ENCODE results near the gene TMTC2. TPM values are rescaled to one million over a fixed set of nuclear protein-coding genes. Genes with fewer than 3 reads are reported as not detected.

Gene TMTC2
- total and polyA plus RNA-seq, 2 donors = 3.0 to 5.1 TPM

DNA sequence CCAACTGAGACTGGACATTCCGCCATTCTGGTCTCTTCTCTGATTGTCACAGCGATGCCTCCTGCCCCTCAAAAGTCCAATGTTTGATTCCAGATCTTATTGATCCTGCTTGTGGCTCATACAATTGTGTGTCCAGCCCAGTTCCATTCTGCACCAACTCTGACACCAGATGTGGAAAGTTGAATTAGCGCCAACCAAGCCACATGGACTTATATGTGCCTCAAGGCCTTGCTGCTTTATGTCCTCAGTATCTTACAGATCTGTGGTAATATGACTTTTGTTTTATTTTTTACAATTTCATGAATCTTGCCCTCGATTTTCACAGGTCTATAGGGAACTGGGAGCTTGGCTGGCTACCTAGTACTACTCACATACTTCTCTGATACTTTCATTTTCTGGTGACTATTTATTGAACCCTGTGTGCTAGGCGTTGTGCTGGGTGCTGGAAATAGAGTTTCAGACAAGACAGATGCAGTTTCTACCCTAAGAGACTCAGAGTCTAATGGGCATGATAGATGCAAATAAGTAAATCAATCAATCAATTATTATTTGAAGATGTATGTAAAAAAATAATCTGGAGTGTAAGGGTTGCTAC is 472.0 kb downstream of the TMTC2 start:
- H3K9me3 ChIP-seq (ENCODE audit: control insufficient read depth in 2 of 2, insufficient read depth in 1 of 2, low read length in 1 of 2) = no peaks in the 10 kb centered on the region
- no peak overlapping the region for H3K4me3 ChIP-seq (ENCODE audit: low read length in 2 of 2)
- H3K36me3 ChIP-seq (ENCODE audit: control insufficient read depth in 2 of 2, insufficient read depth in 2 of 2, low read length in 1 of 2) = no peaks in the 10 kb centered on the region
- H3K27me3 ChIP-seq (ENCODE audit: control insufficient read depth in 2 of 2, insufficient read depth in 1 of 2, low read length in 1 of 2) = no peaks in the 10 kb centered on the region
- WGBS = 82% methylated on average over 5 of the region's 5 CpGs
- DNase-seq (ENCODE audit: low read depth in 6 of 9, low spot score in 9 of 9) = no peak
- no peaks in the 10 kb centered on the region for H3K4me1 ChIP-seq (ENCODE audit: control insufficient read depth in 2 of 2, insufficient read depth in 2 of 2, low read length in 2 of 2)
- H3K27ac ChIP-seq (ENCODE audit: low read depth in 1 of 2, low read length in 1 of 2) = no peak overlapping the region

DNA sequence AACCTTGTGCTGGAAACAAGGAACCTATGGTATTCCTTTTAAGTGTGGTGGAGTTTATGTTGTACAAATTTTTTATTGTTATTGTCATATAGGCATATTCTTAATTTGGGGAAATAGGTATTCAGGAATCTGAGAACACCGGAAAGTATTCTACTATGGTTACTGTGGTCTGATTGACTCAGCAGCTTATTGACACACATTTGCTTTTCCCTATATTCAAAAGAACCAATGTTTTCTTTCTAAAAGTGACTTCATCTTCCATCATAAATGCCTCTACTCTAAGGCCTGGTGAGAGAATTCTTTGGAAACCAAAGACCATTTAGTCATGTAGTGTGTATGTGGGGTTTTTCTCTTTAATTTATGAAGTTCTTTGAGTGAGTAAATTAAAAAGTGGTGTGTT is 474.8 kb downstream of the TMTC2 start:
- Histone ChIP-seq H3K4me3 (ENCODE audit: low read length in 2 of 2) (no peak overlapping the region), H3K4me1 (ENCODE audit: control insufficient read depth in 2 of 2, insufficient read depth in 2 of 2, low read length in 2 of 2) (no peaks in the 10 kb centered on the region), H3K27ac (ENCODE audit: low read depth in 1 of 2, low read length in 1 of 2) (no peak overlapping the region), H3K36me3 (ENCODE audit: control insufficient read depth in 2 of 2, insufficient read depth in 2 of 2, low read length in 1 of 2) (no peaks in the 10 kb centered on the region), H3K27me3 (ENCODE audit: control insufficient read depth in 2 of 2, insufficient read depth in 1 of 2, low read length in 1 of 2) (no peaks in the 10 kb centered on the region), H3K9me3 (ENCODE audit: control insufficient read depth in 2 of 2, insufficient read depth in 1 of 2, low read length in 1 of 2) (no peaks in the 10 kb centered on the region)
- DNase-seq (ENCODE audit: low read depth in 6 of 9, low spot score in 9 of 9) = no peak
- 97% methylated on average over 1 of the region's 1 CpG for WGBS

DNA sequence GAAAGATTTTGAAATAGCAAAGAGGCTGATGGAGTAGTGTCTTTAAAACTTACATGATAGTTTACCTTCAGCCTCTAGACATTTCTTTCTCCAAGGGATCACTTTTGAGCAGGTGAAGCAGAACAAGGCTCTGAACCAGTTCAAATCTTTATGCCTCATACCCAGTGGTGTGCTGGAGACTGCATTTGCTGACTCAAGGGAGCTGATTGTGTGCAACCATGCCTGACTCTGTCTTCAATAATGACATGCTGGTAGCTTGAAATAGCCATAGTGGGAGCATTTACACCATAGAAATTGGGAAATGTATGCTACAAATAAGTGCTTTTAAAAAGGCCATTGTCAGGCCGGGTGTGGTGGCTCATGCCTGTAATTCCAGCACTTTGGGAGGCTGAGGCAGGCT is 482.0 kb downstream of the TMTC2 start:
- WGBS = 89% methylated on average over 1 of the region's 1 CpG
- Histone ChIP-seq H3K27ac (ENCODE audit: low read depth in 1 of 2, low read length in 1 of 2) (no peak overlapping the region), H3K27me3 (ENCODE audit: control insufficient read depth in 2 of 2, insufficient read depth in 1 of 2, low read length in 1 of 2) (no peaks in the 10 kb centered on the region), H3K4me1 (ENCODE audit: control insufficient read depth in 2 of 2, insufficient read depth in 2 of 2, low read length in 2 of 2) (no peaks in the 10 kb centered on the region), H3K36me3 (ENCODE audit: control insufficient read depth in 2 of 2, insufficient read depth in 2 of 2, low read length in 1 of 2) (no peaks in the 10 kb centered on the region), H3K9me3 (ENCODE audit: control insufficient read depth in 2 of 2, insufficient read depth in 1 of 2, low read length in 1 of 2) (no peaks in the 10 kb centered on the region), H3K4me3 (ENCODE audit: low read length in 2 of 2) (no peak overlapping the region)
- DNase-seq (ENCODE audit: low read depth in 6 of 9, low spot score in 9 of 9) = no peak

DNA sequence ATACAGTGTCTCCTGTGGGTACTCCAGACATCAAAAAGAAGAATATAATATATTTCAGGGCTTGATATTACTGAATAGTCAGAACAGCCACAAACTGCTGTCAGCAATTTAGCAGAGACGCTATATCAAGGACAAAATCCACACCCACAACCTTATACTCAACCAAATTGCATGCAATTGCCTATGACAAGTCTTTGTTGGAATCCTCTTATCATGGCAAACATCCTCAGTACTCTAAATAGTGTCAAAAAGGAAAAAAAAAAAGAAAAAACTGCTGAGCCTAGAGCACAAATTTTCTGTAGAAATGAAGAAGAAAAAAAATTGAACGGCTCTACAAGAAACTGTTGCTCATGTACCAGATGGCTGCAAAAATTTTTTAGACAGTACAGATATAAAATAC is 485.7 kb downstream of the TMTC2 start:
- DNase-seq (ENCODE audit: low read depth in 6 of 9, low spot score in 9 of 9) = no peak
- H3K9me3 ChIP-seq (ENCODE audit: control insufficient read depth in 2 of 2, insufficient read depth in 1 of 2, low read length in 1 of 2) = no peaks in the 10 kb centered on the region
- H3K4me3 ChIP-seq (ENCODE audit: low read length in 2 of 2) = no peak overlapping the region
- WGBS = 92% methylated on average over 2 of the region's 2 CpGs
- no peaks in the 10 kb centered on the region for H3K27me3 ChIP-seq (ENCODE audit: control insufficient read depth in 2 of 2, insufficient read depth in 1 of 2, low read length in 1 of 2)
- H3K4me1 ChIP-seq (ENCODE audit: control insufficient read depth in 2 of 2, insufficient read depth in 2 of 2, low read length in 2 of 2) = no peaks in the 10 kb centered on the region
- H3K27ac ChIP-seq (ENCODE audit: low read depth in 1 of 2, low read length in 1 of 2) = no peak overlapping the region
- no peaks in the 10 kb centered on the region for H3K36me3 ChIP-seq (ENCODE audit: control insufficient read depth in 2 of 2, insufficient read depth in 2 of 2, low read length in 1 of 2)

DNA sequence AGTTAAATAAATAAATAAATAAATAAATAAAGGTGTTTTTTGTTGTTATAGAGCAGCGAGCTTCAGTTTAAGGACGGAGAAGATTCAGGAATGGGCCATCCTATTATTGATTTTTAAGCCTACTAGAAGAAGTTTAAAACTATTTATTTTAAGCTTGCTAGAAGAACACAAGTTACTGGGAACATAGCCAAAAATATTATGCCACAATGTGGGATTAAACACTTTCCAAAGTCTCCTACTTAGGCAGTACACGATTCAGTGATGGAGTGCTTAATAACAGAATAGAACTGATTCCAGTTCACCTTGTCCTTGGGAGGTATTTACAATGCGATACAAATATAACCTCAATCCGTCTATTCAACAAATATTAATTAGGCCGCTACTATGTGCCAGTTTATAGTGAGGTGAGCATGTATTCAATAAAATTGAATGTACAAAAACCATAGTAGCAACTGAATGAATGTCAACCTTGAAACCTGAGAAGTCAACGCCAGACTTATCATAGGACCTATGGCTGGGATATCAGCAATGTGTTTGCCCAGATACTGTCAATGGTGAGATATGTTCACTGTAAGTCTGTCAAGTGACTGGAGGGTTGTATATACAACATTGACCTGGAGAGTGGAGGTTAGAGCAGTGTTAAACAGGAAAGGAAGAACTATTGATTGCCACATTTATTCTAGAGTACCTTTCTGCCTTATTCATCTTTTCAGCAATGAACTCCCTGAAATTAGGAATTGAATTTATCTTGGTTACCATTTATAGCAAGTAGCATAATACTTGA is 486.4 kb downstream of the TMTC2 start:
- no peak for DNase-seq (ENCODE audit: low read depth in 6 of 9, low spot score in 9 of 9)

DNA sequence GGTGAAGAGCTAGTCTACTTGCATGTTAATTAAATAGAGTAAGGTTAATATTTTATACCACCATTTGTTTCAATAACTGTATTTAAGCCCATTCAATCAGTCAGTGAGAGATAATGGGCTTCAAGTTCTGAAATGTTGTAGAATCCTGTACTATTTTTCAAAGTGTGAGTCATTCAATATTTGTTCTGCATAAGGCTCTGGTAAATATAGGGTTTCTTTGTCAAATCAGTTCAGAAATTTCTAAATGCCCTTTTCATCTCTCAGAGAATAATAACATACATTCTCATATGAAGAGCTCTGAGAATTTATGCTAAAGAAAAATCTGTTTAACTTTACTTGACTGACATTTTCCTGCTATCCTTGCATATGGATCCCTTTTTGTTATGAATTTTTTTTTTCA is 493.3 kb downstream of the TMTC2 start:
- Histone ChIP-seq H3K9me3 (ENCODE audit: control insufficient read depth in 2 of 2, insufficient read depth in 1 of 2, low read length in 1 of 2) (no peaks in the 10 kb centered on the region), H3K36me3 (ENCODE audit: control insufficient read depth in 2 of 2, insufficient read depth in 2 of 2, low read length in 1 of 2) (no peaks in the 10 kb centered on the region), H3K27ac (ENCODE audit: low read depth in 1 of 2, low read length in 1 of 2) (no peak overlapping the region), H3K4me1 (ENCODE audit: control insufficient read depth in 2 of 2, insufficient read depth in 2 of 2, low read length in 2 of 2) (no peaks in the 10 kb centered on the region), H3K27me3 (ENCODE audit: control insufficient read depth in 2 of 2, insufficient read depth in 1 of 2, low read length in 1 of 2) (no peaks in the 10 kb centered on the region), H3K4me3 (ENCODE audit: low read length in 2 of 2) (no peak overlapping the region)
- no peak for DNase-seq (ENCODE audit: low read depth in 6 of 9, low spot score in 9 of 9)

More for the DNA sequence above, 486.4 kb downstream of the TMTC2 start:
- Histone ChIP-seq H3K27me3 (ENCODE audit: control insufficient read depth in 2 of 2, insufficient read depth in 1 of 2, low read length in 1 of 2) (no peaks in the 10 kb centered on the region), H3K9me3 (ENCODE audit: control insufficient read depth in 2 of 2, insufficient read depth in 1 of 2, low read length in 1 of 2) (no peaks in the 10 kb centered on the region), H3K4me3 (ENCODE audit: low read length in 2 of 2) (no peak overlapping the region), H3K36me3 (ENCODE audit: control insufficient read depth in 2 of 2, insufficient read depth in 2 of 2, low read length in 1 of 2) (no peaks in the 10 kb centered on the region), H3K4me1 (ENCODE audit: control insufficient read depth in 2 of 2, insufficient read depth in 2 of 2, low read length in 2 of 2) (no peaks in the 10 kb centered on the region), H3K27ac (ENCODE audit: low read depth in 1 of 2, low read length in 1 of 2) (no peak overlapping the region)
- WGBS = 91% methylated on average over 7 of the region's 7 CpGs

DNA sequence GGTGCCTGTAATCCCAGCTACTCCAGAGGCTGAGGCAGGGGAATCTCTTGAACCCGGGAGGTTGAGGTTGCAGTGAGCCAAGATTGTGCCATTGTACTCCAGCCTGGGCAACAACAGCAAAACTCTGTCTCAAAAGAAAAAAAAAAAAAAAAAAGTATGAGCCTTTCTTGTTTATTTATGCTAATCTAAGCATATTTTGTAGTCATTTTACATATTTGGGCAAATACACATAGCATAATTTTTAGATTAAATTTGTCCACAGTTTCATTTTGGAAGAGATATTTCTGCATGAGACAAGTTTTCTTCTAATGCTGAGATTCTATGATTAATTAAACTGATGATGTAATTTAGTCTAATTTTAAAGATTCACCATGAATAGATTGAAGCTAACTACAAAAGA is 494.4 kb downstream of the TMTC2 start:
- WGBS = 95% methylated on average over 1 of the region's 1 CpG
- Histone ChIP-seq H3K27me3 (ENCODE audit: control insufficient read depth in 2 of 2, insufficient read depth in 1 of 2, low read length in 1 of 2) (no peaks in the 10 kb centered on the region), H3K27ac (ENCODE audit: low read depth in 1 of 2, low read length in 1 of 2) (no peak overlapping the region)

DNA sequence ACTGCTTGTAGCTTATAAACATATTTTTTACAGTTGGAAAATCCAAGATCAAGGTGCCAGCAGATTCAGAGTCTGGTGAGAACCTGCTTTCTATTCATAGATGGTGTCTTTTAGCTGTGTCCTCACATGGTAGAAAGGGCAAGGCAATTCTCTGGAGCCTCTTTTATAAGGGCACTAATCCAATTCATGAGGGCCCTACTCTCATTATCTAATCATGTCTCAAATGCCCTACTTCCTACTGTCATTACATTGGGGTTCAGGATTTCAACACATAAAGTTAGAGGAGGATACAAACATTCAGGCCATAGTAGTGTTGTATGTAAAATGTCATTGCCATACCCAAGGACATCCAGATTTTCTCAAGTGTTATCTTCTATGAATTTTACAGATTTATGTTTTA is 496.4 kb downstream of the TMTC2 start:
- Histone ChIP-seq H3K4me1 (ENCODE audit: control insufficient read depth in 2 of 2, insufficient read depth in 2 of 2, low read length in 2 of 2) (no peaks in the 10 kb centered on the region), H3K27me3 (ENCODE audit: control insufficient read depth in 2 of 2, insufficient read depth in 1 of 2, low read length in 1 of 2) (no peaks in the 10 kb centered on the region)
- DNase-seq (ENCODE audit: low read depth in 6 of 9, low spot score in 9 of 9) = no peak

More for the DNA sequence above, 494.4 kb downstream of the TMTC2 start:
- no peaks in the 10 kb centered on the region for H3K9me3 ChIP-seq (ENCODE audit: control insufficient read depth in 2 of 2, insufficient read depth in 1 of 2, low read length in 1 of 2)
- no peaks in the 10 kb centered on the region for H3K4me1 ChIP-seq (ENCODE audit: control insufficient read depth in 2 of 2, insufficient read depth in 2 of 2, low read length in 2 of 2)
- no peak for DNase-seq (ENCODE audit: low read depth in 6 of 9, low spot score in 9 of 9)
- H3K36me3 ChIP-seq (ENCODE audit: control insufficient read depth in 2 of 2, insufficient read depth in 2 of 2, low read length in 1 of 2) = no peaks in the 10 kb centered on the region
- H3K4me3 ChIP-seq (ENCODE audit: low read length in 2 of 2) = no peak overlapping the region

More for the DNA sequence above, 496.4 kb downstream of the TMTC2 start:
- no peaks in the 10 kb centered on the region for H3K36me3 ChIP-seq (ENCODE audit: control insufficient read depth in 2 of 2, insufficient read depth in 2 of 2, low read length in 1 of 2)
- no peaks in the 10 kb centered on the region for H3K9me3 ChIP-seq (ENCODE audit: control insufficient read depth in 2 of 2, insufficient read depth in 1 of 2, low read length in 1 of 2)
- no peak overlapping the region for H3K4me3 ChIP-seq (ENCODE audit: low read length in 2 of 2)
- H3K27ac ChIP-seq (ENCODE audit: low read depth in 1 of 2, low read length in 1 of 2) = no peak overlapping the region

All from thymus (tissue), 11 donors.